ENCODE results near the gene ELMO1.

The ELMO1 gene

DNA sequence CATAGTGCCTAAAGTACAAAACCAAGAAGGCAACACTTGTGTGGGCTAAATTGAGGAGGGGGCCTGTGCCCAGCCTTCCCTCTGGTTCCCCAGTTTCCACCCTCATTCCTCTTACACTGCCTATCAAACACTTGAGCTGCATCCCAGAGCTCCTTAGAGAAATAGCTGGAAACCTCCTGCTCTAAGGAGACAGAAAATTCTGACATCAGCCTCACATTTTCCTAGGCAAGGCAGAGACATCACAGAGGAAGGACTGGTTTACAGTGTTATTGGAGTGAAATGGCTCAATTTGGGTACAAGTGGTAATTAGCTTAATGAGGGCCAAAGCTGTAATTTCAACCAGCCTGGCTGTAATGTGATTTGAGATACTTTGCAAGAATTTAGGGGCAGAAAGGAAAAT lies 532.0 kb downstream of the ELMO1 start:
- Histone ChIP-seq H3K9ac (ENCODE audit: low read depth, low read length) (no peak overlapping the region), H3K4me3 (ENCODE audit: low read length) (no peak overlapping the region), H3K27ac (ENCODE audit: low read length) (no peak overlapping the region), H3K4me1 (ENCODE audit: insufficient read depth, low read length) (no peaks in the 10 kb centered on the region), H3K9me3 (ENCODE audit: insufficient read depth, low read depth, low read length) (no peaks in the 10 kb centered on the region), H3K27me3 (ENCODE audit: insufficient read depth, low read length) (no peaks in the 10 kb centered on the region), H3K36me3 (ENCODE audit: insufficient read depth, low read depth, low read length) (no peaks in the 10 kb centered on the region)

GRCh38 chr7:36916116-36916515 lies 532.5 kb downstream of the ELMO1 start:
- H3K9ac ChIP-seq (ENCODE audit: low read depth, low read length), result no peak overlapping the region

DNA sequence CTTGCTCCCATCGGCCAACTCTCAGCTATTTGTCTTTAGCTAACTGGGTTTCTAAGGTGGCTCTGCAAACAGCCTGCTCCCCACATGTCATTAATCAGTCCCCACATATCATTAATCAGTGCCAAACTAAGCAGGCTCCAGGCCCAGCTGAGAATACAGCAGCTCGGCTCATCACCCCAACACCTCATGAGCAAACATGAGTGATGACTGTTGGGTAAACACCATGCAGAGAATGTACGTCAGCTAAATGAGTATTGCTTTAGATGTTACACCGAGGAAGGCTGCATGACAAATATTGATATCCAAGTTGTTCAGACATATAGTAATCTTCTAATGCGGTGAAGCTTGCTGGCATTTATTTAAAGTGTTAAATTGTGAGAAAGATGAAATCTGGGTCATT lies 536.9 kb downstream of the ELMO1 start:
- H3K4me3 ChIP-seq (ENCODE audit: low read length), result no peak overlapping the region
- no peaks in the 10 kb centered on the region for H3K4me1 ChIP-seq (ENCODE audit: insufficient read depth, low read length)
- no peak overlapping the region for H3K27ac ChIP-seq (ENCODE audit: low read length)
- no peaks in the 10 kb centered on the region for H3K9me3 ChIP-seq (ENCODE audit: insufficient read depth, low read depth, low read length)
- no peaks in the 10 kb centered on the region for H3K36me3 ChIP-seq (ENCODE audit: insufficient read depth, low read depth, low read length)
- no peak overlapping the region for H3K9ac ChIP-seq (ENCODE audit: low read depth, low read length)
- H3K27me3 ChIP-seq (ENCODE audit: insufficient read depth, low read length), result no peaks in the 10 kb centered on the region

More at GRCh38 chr7:36916116-36916515, 532.5 kb downstream of the ELMO1 start:
- Histone ChIP-seq H3K4me1 (ENCODE audit: insufficient read depth, low read length) (no peaks in the 10 kb centered on the region), H3K4me3 (ENCODE audit: low read length) (no peak overlapping the region), H3K9me3 (ENCODE audit: insufficient read depth, low read depth, low read length) (no peaks in the 10 kb centered on the region), H3K36me3 (ENCODE audit: insufficient read depth, low read depth, low read length) (no peaks in the 10 kb centered on the region), H3K27ac (ENCODE audit: low read length) (no peak overlapping the region), H3K27me3 (ENCODE audit: insufficient read depth, low read length) (no peaks in the 10 kb centered on the region)

DNA sequence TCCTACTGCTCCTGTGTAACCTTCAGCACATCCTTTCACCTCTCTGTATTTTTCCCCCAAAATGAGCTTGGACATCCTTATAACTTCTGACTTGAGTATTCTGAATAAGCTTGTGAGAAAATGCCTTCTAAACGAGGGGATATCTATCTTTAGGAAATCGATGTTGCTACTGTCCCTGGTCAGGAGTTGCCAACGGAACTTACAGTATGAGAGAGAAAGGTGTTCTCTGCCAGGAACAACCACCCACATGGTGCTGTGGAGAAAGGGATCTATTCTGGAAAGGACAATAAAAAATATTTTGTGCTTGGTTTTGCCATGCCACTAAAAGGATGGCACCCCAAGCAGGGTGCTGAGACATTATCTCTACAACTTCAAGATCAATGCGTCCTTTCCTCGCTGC lies 537.8 kb downstream of the ELMO1 start:
- no peak overlapping the region for H3K4me3 ChIP-seq (ENCODE audit: low read length)

DNA sequence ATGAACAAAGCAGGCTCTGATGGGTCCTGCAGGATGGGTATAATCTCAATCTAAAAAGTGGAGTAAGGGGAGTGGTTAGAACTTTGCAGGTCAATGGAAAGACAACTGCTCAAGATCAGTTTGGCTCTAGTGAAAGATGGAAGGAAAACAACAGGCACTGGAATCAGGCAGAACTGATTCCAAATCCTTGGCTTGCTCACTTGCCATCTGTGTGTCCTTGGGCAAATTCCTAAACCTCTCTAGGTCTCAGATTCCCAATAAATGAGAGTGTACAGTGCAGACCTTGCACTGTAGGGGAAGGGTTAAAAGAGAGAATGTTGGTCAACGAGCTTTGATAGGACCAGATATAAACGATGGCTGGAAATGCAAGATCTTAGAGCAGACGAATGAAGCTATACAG lies 538.3 kb downstream of the ELMO1 start:
- H3K36me3 ChIP-seq (ENCODE audit: insufficient read depth, low read depth, low read length), result no peaks in the 10 kb centered on the region
- H3K27me3 ChIP-seq (ENCODE audit: insufficient read depth, low read length), result no peaks in the 10 kb centered on the region
- no peak overlapping the region for H3K4me3 ChIP-seq (ENCODE audit: low read length)
- no peaks in the 10 kb centered on the region for H3K9me3 ChIP-seq (ENCODE audit: insufficient read depth, low read depth, low read length)
- H3K9ac ChIP-seq (ENCODE audit: low read depth, low read length), result no peak overlapping the region
- H3K27ac ChIP-seq (ENCODE audit: low read length), result no peak overlapping the region
- no peaks in the 10 kb centered on the region for H3K4me1 ChIP-seq (ENCODE audit: insufficient read depth, low read length)

More for the DNA sequence above, 537.8 kb downstream of the ELMO1 start:
- Histone ChIP-seq H3K9ac (ENCODE audit: low read depth, low read length) (no peak overlapping the region), H3K36me3 (ENCODE audit: insufficient read depth, low read depth, low read length) (no peaks in the 10 kb centered on the region), H3K9me3 (ENCODE audit: insufficient read depth, low read depth, low read length) (no peaks in the 10 kb centered on the region), H3K27ac (ENCODE audit: low read length) (no peak overlapping the region), H3K27me3 (ENCODE audit: insufficient read depth, low read length) (no peaks in the 10 kb centered on the region), H3K4me1 (ENCODE audit: insufficient read depth, low read length) (no peaks in the 10 kb centered on the region)

DNA sequence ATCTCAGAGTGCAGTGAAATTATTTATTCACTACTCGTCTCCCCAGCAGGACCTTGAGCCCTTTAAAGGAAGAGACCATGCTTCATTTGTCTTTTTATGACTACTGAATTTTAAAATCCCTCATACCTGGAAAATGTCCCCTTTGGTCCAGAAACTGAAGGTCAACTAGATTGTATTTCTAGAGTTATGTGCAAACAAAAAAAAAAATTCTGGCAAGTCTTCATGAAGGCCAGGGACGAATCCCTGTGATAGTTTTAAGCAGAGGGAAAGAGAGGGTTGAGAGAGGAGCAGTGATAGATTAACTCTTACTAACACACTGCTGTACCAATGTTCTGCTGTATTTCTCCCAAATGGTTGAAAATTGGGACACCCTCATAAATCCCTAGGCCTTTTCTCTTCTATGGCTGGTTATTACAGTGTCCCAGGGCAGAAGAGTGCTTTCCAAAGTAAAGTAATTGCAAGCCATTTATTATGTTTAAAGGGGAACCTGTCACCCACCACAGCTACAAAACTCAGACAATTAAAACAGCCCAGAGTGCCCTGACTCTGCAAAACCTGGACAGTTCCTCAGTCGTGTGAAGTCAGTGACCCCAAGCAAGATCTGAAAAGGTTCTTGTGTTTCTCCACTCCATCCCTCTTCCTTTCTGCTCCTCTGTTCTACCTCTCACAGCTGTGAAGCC lies 541.6 kb downstream of the ELMO1 start:
- no peak overlapping the region for H3K4me3 ChIP-seq (ENCODE audit: low read length)
- no peak overlapping the region for H3K9ac ChIP-seq (ENCODE audit: low read depth, low read length)
- H3K4me1 ChIP-seq (ENCODE audit: insufficient read depth, low read length), result no peaks in the 10 kb centered on the region
- no peak overlapping the region for H3K27ac ChIP-seq (ENCODE audit: low read length)
- no peaks in the 10 kb centered on the region for H3K27me3 ChIP-seq (ENCODE audit: insufficient read depth, low read length)
- no peaks in the 10 kb centered on the region for H3K36me3 ChIP-seq (ENCODE audit: insufficient read depth, low read depth, low read length)
- no peaks in the 10 kb centered on the region for H3K9me3 ChIP-seq (ENCODE audit: insufficient read depth, low read depth, low read length)

DNA sequence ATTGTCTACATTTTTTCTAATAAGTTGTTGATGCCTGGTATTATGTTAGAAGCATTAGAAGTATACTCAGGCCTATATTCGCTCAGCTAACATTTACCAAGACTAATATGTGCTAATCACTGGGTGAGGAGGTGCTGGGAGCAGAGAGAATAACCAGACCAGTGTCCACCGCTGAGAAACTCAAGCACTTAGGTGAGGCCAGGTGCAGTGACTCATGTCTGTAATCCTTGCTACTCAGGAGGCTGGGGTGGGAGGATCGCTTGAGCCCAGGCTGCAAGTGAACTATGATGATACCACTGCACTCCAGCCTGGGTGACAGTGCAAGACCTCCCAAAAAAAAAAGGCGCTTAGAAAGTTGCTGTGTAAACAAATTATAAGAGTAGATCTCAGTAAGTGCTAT lies 542.2 kb downstream of the ELMO1 start:
- Histone ChIP-seq H3K9ac (ENCODE audit: low read depth, low read length) (no peak overlapping the region), H3K36me3 (ENCODE audit: insufficient read depth, low read depth, low read length) (no peaks in the 10 kb centered on the region), H3K9me3 (ENCODE audit: insufficient read depth, low read depth, low read length) (no peaks in the 10 kb centered on the region), H3K27ac (ENCODE audit: low read length) (no peak overlapping the region), H3K4me1 (ENCODE audit: insufficient read depth, low read length) (no peaks in the 10 kb centered on the region), H3K27me3 (ENCODE audit: insufficient read depth, low read length) (no peaks in the 10 kb centered on the region), H3K4me3 (ENCODE audit: low read length) (no peak overlapping the region)

DNA sequence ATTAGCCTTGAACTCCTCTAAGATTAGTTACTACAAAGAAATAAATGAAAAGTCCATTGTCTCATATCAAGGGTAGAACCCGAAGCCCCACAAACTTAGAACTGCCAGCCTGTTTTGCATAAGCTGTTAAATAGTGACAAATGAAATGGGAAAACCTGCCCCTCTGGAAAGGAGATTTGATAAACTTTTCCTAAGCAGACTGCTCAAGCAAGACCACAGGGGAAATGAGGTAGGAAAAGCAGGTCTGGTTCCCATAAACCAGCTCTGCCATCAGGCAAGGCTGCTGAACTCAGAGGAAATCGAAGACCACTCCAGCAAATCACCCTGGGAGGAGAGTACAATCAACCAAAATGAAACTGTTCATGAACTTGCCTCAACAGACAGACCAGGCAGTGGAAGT lies 542.8 kb downstream of the ELMO1 start:
- no peaks in the 10 kb centered on the region for H3K27me3 ChIP-seq (ENCODE audit: insufficient read depth, low read length)
- H3K4me3 ChIP-seq (ENCODE audit: low read length), result no peak overlapping the region
- H3K36me3 ChIP-seq (ENCODE audit: insufficient read depth, low read depth, low read length), result no peaks in the 10 kb centered on the region
- no peak overlapping the region for H3K27ac ChIP-seq (ENCODE audit: low read length)
- no peak overlapping the region for H3K9ac ChIP-seq (ENCODE audit: low read depth, low read length)
- H3K4me1 ChIP-seq (ENCODE audit: insufficient read depth, low read length), result no peaks in the 10 kb centered on the region
- no peaks in the 10 kb centered on the region for H3K9me3 ChIP-seq (ENCODE audit: insufficient read depth, low read depth, low read length)

DNA sequence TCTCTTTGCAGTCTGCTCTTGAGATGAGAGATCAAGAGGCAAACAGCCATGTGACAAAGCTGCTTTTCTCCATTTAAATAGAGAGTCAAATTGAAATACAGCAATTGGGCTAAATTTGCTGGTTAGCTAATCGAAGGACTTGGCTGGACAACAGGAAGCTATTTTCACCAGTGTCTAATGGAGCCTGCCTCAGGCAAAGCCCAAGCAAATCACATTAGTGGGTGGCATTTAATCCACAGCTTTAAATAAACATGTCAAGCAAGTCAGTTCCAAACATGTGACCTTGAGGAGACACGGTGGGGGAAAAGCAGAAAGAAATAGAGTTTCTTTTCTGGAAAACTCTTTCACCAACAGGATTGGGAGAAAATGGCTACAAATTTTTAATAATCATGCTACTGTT lies 543.9 kb downstream of the ELMO1 start:
- no peaks in the 10 kb centered on the region for H3K9me3 ChIP-seq (ENCODE audit: insufficient read depth, low read depth, low read length)
- H3K36me3 ChIP-seq (ENCODE audit: insufficient read depth, low read depth, low read length), result no peaks in the 10 kb centered on the region
- H3K27ac ChIP-seq (ENCODE audit: low read length), result no peak overlapping the region
- H3K27me3 ChIP-seq (ENCODE audit: insufficient read depth, low read length), result no peaks in the 10 kb centered on the region
- no peak overlapping the region for H3K4me3 ChIP-seq (ENCODE audit: low read length)
- no peaks in the 10 kb centered on the region for H3K4me1 ChIP-seq (ENCODE audit: insufficient read depth, low read length)
- H3K9ac ChIP-seq (ENCODE audit: low read depth, low read length), result no peak overlapping the region

- no peak overlapping the region for H3K27ac ChIP-seq (ENCODE audit: low read length)
- no peaks in the 10 kb centered on the region for H3K9me3 ChIP-seq (ENCODE audit: insufficient read depth, low read depth, low read length)
- H3K36me3 ChIP-seq (ENCODE audit: insufficient read depth, low read depth, low read length), result no peaks in the 10 kb centered on the region
- no peak overlapping the region for H3K4me3 ChIP-seq (ENCODE audit: low read length)
- H3K9ac ChIP-seq (ENCODE audit: low read depth, low read length), result no peak overlapping the region
- no peaks in the 10 kb centered on the region for H3K4me1 ChIP-seq (ENCODE audit: insufficient read depth, low read length)
- no peaks in the 10 kb centered on the region for H3K27me3 ChIP-seq (ENCODE audit: insufficient read depth, low read length)
Measured at GRCh38 chr7:36904101-36904500, 544.6 kb downstream of the ELMO1 start.

- no peak overlapping the region for H3K9ac ChIP-seq (ENCODE audit: low read depth, low read length)
- no peaks in the 10 kb centered on the region for H3K36me3 ChIP-seq (ENCODE audit: insufficient read depth, low read depth, low read length)
Measured at GRCh38 chr7:36900988-36901710, 547.5 kb downstream of the ELMO1 start.

GRCh38 chr7:36898186-36898585 lies 550.5 kb downstream of the ELMO1 start:
- Histone ChIP-seq H3K4me1 (ENCODE audit: insufficient read depth, low read length) (no peaks in the 10 kb centered on the region), H3K27me3 (ENCODE audit: insufficient read depth, low read length) (no peaks in the 10 kb centered on the region), H3K27ac (ENCODE audit: low read length) (no peak overlapping the region), H3K36me3 (ENCODE audit: insufficient read depth, low read depth, low read length) (no peaks in the 10 kb centered on the region), H3K4me3 (ENCODE audit: low read length) (no peak overlapping the region), H3K9me3 (ENCODE audit: insufficient read depth, low read depth, low read length) (no peaks in the 10 kb centered on the region), H3K9ac (ENCODE audit: low read depth, low read length) (no peak overlapping the region)

More at GRCh38 chr7:36900988-36901710, 547.5 kb downstream of the ELMO1 start:
- Histone ChIP-seq H3K27me3 (ENCODE audit: insufficient read depth, low read length) (no peaks in the 10 kb centered on the region), H3K4me3 (ENCODE audit: low read length) (no peak overlapping the region), H3K9me3 (ENCODE audit: insufficient read depth, low read depth, low read length) (no peaks in the 10 kb centered on the region), H3K27ac (ENCODE audit: low read length) (no peak overlapping the region), H3K4me1 (ENCODE audit: insufficient read depth, low read length) (no peaks in the 10 kb centered on the region)

Measured in iPS-20b (cell line).